ENCODE data around the gene TMEM31.

The TMEM31 gene

DNA sequence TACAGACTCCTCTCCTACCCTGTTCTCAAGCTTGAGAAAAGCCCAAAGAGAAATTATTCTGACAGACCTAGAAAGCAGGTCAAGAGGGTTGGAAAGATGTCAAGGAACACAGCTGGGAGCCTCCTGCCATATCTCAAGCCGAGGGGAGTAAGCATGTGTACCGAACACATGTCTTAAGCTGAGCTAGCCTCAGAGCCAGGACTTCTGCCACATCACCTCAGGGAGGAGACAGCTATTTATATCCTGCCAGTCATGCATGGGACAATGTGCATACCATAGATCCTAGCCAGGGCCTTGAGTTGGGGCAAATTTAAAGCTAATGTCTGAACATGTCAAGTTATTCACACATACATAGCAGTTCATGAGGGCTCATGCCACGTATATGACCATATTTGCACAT is 11.8 kb downstream of the TMEM31 start:
- no peak overlapping the region for H3K4me3 ChIP-seq (ENCODE audit: control insufficient read depth, low read depth, low read length)
- TF ChIP-seq, protein P1, sequence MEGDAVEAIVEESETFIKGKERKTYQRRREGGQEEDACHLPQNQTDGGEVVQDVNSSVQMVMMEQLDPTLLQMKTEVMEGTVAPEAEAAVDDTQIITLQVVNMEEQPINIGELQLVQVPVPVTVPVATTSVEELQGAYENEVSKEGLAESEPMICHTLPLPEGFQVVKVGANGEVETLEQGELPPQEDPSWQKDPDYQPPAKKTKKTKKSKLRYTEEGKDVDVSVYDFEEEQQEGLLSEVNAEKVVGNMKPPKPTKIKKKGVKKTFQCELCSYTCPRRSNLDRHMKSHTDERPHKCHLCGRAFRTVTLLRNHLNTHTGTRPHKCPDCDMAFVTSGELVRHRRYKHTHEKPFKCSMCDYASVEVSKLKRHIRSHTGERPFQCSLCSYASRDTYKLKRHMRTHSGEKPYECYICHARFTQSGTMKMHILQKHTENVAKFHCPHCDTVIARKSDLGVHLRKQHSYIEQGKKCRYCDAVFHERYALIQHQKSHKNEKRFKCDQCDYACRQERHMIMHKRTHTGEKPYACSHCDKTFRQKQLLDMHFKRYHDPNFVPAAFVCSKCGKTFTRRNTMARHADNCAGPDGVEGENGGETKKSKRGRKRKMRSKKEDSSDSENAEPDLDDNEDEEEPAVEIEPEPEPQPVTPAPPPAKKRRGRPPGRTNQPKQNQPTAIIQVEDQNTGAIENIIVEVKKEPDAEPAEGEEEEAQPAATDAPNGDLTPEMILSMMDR (conservative IDR thresholded peaks at IDR 0.05; ENCODE audit: control insufficient read depth, insufficient read depth, low read depth, low read length) = no peak
- peak; percentile 40 for DNase-seq (ENCODE audit: low read depth)

DNA sequence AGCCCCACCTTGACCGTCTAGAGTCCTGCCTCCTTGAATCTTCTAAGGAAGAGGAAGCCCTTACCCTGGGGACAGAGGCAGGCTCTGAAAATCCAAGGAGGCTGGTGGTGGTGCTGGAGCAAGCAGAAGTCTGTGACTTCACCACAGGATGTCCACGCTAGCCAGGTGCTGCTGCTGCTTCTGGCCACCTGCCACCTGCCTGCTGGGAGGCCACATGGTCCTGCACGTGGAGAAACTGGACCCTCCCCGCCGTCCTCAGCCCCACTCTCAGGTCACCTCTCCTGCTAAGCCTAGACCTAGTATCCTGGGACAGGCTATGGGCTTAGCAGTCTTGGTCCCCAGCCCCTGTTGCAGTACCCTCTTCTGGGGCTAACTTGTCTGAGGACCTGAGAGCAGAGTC is 15.8 kb downstream of the TMEM31 start:
- TF ChIP-seq, protein P1 (conservative IDR thresholded peaks at IDR 0.05; ENCODE audit: control insufficient read depth, insufficient read depth, low read depth, low read length) = no peak
- no peak overlapping the region for H3K4me3 ChIP-seq (ENCODE audit: control insufficient read depth, low read depth, low read length)
- DNase-seq (ENCODE audit: low read depth) = no peak

DNA sequence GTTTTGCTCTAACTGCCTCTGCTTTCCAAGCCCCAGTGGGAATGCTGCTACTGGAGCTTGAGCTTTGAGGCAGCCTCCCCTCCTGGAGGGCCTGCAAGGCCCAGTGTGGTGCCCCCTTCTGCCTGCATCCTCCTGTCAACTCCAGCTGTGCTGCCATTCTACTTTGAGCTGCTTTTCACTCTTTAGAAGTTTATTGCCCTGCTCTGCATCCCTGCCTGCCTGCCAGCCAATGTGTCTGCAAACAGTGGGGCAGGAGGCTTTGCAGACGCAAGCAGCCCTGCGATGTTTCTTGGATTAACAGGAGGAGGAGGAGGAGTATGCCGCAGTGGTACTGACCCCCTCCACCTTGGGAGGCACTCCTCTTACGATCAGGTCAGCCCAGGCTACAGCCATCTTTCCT is 16.4 kb downstream of the TMEM31 start:
- no peak overlapping the region for H3K4me3 ChIP-seq (ENCODE audit: control insufficient read depth, low read depth, low read length)
- TF ChIP-seq, protein P1 (conservative IDR thresholded peaks at IDR 0.05; ENCODE audit: control insufficient read depth, insufficient read depth, low read depth, low read length) = no peak
- DNase-seq (ENCODE audit: low read depth) = no peak

DNA sequence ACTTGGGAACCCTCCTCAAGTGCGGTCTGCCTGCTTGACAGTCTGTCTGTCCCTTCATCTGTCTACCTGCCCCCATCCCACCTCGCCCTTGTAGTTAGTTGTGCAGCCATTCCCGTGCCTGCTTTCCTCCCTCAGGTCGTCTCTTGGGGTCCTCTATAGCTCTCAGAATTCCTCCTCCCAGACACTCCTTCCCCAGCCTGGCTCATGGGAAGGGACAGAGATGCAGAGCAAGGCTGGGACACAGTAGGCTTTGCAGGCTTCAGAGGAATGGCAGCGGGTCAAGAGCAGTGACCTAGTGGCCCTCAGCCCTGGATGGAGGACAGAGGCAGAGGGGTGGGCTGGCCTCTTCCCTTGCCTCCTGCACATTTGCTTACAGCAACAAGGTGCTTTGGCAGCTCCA is 18.3 kb downstream of the TMEM31 start:
- H3K4me3 ChIP-seq (ENCODE audit: control insufficient read depth, low read depth, low read length) = no peak overlapping the region
- TF ChIP-seq, protein P1 (conservative IDR thresholded peaks at IDR 0.05; ENCODE audit: control insufficient read depth, insufficient read depth, low read depth, low read length) = no peak
- DNase-seq (ENCODE audit: low read depth) = no peak

DNA sequence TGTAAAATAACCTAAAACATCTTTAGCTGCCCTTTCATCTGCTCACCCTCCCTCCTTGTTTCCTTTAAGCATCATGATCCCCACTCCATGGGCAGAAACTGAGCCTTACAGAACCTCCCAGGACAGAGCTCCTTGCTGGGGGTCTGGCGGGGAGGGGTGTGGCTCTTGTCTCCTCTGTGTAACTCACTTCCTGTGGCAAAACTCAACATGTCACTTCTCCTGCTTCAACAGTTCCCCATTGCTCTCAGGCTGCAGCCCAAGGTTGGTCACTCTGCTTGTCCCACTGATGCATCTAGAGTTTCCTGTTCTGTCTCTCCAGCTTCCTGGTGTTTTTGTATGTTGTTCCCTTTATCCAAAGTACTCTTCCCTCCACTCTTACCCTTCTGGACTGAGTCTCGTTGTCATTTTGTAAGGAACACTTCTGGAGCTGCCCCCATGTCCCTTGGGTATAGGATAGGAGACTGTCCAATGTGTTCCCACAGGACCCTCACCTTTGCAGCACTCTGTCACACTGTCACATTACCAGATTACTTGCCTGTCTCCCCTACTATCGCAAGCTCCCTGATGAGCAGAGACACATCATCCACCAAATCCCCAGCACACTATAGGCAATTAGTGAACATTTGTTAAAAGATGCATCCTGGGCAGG is 19.6 kb downstream of the TMEM31 start:
- TF ChIP-seq, protein P1 (conservative IDR thresholded peaks at IDR 0.05; ENCODE audit: control insufficient read depth, insufficient read depth, low read depth, low read length) = no peak
- no peak overlapping the region for H3K4me3 ChIP-seq (ENCODE audit: control insufficient read depth, low read depth, low read length)
- peak; percentile 14 for DNase-seq (ENCODE audit: low read depth)

DNA sequence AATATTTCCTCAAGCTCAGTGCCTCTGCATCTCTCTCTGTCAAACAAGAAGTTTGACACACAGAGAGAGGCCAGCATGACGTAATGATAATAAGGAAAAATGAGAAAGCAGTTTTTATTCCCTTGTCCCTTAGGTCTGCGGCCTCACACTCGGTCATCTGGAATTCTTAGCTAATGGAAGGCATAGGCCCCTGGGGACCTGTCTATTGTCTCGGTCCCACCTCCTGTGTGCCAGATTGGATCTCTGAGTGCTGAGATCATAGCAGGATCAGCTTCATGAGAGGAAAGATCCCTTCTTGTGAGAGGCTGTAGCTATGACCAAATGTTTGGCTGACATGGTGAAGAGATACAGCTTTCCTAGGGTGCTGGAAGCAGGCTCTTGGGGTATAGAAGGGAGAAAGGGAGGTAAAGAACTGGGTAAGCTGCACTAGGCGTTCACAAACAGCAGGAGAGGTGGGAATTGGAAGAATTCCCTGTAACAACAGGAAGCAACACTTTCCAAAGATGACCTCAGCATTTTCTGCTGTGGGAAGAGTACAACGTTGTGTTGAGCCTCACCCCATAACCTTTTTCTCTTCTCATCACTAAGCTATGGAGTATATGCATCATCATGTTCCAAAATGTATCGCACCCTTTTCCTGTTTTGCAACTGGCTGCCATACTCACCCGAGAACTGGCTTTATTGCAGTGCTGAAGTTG is 20.2 kb downstream of the TMEM31 start:
- peak; percentile 90 for DNase-seq (ENCODE audit: low read depth)
- no peak overlapping the region for H3K4me3 ChIP-seq (ENCODE audit: control insufficient read depth, low read depth, low read length)
- TF ChIP-seq, protein P1 (conservative IDR thresholded peaks at IDR 0.05; ENCODE audit: control insufficient read depth, insufficient read depth, low read depth, low read length) = no peak
